HG03520 (cell line): ENCODE measurements around the gene DYSF.

Source experiments
- ATAC-seq: cut with Tn5 transposase; IDR thresholded peaks from one replicate; pipeline ENCODE4 v1.9.1; 2021; ENCODE audit warnings: mild to moderate bottlenecking, moderate library complexity; ENCODE audit not compliant: unreplicated experiment

Gene DYSF

GRCh38 chr2:71455741-71456569 is 2.6 kb downstream of the DYSF start:
- ATAC-seq, result no peak

DNA sequence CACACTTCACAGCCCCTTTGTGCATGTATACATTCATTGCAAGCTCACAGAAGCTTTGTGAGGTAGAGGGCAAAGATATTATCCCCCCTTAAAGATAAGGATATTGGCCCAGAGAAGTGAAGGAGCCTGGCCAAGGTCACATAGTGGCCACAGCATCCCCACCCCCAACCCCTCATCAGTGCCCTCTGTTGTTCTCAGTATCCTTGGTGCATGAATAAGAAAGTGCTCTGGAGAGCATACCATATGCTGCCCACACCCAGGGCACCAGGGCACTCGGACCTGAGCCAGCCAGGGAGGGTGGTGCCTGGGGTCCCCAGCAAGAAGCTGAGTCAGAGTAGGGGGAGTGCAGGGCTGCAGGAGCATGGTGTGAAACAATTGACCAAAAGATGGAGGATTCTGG is 3.3 kb downstream of the DYSF start:
- ATAC-seq, result no peak

DNA sequence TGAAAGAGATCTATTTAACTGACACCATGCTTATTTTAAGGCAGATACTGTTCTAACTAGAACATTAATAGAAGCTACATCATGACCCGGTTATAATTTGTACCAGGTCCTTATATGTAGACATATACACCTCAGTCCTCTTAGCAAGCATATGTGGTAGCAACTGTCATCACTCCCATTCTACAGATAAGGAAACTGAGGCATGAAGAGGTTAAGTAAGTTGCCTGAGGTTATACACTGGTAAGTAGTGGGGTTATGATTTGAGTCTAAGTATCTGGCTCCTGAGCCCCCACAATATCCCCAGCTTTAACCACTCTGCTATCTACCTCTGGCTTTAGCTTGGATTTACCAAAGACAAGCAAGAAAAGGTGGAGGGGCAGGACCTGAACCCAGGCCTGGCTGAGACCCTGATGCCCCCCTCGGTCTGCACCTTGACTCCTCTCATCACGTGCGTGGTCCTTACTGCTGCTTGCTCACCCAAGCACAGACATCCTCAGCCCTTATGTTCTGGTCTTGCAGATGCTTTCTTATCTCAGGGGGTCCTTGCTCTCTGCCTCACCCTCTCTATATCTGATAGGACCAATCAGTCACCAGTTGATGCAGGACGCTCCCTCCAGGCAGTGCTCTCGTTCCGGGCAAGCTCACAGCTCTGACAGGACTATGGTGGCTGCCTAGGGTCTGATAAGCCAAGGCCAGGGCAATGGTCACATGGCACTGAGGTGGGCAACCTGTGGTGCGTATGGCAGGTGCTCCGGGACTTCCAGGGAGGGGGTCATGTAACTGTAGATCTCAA is 4.0 kb downstream of the DYSF start:
- no peak for ATAC-seq

DNA sequence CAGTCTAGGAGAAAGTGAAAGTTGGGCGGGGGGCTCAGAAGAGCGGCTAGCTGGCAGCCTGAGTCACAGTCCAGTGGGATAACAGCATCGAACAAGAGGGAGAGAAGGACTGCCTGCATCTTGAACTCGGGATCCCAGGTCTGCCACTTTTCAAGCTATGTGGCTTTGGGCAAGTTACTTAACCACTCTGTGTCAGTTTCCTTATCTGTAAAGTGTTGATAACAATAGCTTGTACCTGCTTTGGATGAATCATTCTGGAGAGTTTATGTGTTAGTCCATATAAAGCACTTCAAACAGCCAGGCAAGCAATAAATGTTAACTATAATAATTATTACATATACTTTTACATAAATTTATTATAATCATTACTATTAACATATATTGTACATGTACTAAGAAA is 4.6 kb downstream of the DYSF start:
- no peak for ATAC-seq

DNA sequence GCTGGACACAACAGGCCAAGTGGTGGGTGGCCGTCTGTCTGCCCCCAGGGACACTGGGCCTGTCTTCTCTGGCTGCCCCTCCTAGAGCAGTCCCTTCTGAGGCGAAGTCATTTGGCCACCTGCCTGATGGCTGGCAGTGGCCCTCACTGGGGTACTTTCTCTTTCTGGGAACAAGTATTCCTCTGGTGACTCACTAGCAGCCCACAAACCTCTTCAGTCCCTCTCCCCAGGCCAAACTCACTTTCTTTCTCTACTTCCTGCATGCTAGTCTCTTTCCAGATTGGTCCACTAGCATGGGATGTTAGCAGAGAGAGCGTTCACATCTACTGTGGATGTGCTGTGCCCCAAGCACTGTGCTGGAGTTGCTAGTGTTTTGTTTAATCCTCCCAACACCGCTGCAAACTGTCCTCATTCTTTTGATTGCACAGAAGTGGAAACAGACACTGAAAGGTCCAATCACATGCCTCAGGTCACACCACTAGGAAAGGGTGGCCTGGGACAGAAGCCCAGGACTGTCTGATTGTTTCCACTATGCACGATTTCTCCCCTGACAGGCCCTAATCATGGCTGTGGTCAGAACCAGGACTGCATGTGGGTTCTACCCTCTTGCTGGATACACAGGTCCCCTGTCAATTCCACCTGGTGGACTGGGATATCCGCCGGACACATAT is 5.2 kb downstream of the DYSF start:
- no peak for ATAC-seq

DNA sequence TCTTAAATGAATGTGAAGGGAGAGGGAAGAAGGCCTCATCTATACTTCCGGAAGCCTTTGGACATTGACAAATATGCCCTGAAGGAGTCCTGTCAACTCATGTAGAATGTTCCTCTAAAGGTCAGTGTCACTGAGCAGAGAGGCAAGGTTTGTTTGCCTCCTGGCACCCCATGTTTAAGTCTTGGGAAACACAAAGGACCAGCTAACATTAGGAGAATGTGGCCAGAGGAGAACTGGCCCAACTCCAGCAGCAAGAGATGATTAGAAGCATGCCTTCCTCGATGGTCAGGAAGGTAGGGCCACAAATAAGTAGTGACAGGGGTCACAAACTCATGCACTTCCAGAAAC is 5.7 kb downstream of the DYSF start:
- ATAC-seq, result no peak

DNA sequence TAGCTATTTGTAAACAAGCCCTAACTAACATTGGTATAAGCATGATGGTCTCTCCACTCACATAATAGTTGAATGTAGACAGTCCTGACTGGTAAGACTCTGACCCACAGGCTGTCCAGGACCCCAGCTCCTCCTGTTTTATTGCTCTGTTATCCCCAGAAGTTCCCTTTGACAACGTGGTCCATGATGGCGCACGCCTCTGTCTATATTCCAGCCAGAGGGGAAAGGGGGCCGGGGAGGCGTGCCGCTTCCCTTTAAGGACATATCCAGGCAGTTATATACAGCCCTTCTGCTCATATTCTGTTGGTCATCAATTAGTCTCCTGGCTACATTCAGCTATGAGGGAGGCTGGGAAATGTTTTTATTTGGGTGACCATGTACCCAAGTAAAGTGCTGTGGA is 6.7 kb downstream of the DYSF start:
- no peak for ATAC-seq

DNA sequence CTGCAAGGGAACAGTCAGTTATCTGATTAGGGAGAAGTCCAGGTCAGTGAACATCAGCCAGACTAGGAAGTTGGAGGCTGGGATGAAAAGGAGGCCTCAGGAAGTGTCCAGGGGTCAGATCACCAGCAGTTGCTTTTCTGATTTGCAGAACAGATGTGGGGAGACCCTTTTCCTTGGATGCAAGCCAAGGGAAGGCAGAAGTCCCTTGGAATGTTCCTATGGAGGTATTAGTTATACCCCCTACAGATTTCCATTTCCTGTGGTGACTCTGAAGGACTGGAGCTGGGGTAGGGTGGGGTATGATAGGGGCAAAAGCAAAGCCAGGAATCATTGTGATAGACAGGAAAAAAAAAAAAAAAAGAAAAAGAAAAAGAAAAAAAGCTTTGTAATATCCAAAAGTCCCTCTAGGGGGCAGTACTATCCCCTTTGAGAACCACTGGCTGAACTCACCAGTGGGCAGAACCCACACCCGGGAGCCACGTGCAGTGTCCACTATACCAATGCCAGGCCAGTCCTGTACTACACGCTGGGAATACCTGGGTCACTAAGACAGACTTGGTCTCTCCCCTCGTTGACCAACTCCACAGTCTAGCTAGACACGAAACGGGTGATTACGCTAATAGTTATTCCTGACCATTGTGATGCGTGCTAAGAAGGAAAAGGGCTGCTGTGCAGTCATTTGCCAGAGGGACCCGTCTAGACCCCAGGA is 7.4 kb downstream of the DYSF start:
- no peak for ATAC-seq

- ATAC-seq, result no peak
These were observed 7.9 kb downstream of the DYSF start for GRCh38 chr2:71461304-71461671.

- ATAC-seq, result no peak
These were observed 8.8 kb downstream of the DYSF start for GRCh38 chr2:71462056-71462605.

DNA sequence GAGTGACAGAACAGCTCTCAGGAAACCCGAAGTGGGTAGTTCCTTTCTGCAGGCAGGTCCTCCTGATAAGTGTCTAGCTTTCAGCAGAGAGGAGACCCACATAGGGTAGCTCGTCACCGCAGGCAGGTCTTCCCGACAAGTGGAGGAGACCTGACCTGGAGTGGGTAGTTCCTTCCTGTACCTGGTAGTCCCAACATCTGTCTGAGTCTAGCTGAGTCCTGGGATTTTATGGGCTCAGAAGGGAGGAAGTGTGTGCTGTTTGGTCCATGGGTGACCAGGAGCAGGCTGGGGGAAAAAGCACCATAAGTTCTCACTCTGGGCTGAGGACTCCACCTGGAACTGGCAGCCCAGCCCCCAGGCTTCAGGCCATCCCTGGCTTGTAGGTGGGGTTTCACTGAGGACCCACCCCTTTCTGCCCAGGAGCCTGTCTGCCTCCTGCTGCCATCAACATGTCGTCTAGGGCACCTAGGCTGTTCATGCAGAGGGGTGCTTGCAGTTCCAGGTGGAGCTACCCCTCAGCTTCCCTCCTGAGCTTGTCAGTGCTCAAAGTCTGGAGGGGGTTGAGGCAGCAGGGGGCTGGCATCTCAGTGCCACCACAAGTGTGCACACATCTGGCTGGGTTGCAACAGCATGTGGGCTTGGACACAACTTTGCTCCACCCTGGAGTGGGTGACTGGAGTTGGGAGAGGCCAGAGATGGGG is 9.4 kb downstream of the DYSF start:
- no peak for ATAC-seq

GRCh38 chr2:71463342-71463654 is 9.9 kb downstream of the DYSF start:
- ATAC-seq, result no peak

DNA sequence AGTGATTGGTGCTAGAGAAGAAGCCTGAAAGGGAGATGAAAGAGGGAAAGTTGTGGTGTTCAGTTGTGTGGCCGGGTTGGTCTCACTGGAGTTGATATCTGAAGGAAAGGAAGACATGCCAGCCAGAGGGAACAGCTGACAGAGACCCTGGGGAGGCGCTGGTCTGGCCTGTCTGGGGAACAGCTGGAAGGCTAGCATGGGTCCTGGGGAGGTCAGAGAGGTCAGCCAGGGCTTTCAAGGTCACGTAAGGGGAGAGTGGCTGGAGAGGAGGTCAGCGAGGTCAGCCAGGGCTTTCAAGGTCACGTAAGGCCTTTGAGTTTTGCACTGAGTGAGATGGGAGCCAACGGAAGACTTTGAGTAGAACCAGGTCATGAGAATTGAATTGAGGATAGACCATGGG is 11.0 kb downstream of the DYSF start:
- ATAC-seq, result no peak

- ATAC-seq, result no peak
These were observed 12.0 kb downstream of the DYSF start for GRCh38 chr2:71465356-71465755.

DNA sequence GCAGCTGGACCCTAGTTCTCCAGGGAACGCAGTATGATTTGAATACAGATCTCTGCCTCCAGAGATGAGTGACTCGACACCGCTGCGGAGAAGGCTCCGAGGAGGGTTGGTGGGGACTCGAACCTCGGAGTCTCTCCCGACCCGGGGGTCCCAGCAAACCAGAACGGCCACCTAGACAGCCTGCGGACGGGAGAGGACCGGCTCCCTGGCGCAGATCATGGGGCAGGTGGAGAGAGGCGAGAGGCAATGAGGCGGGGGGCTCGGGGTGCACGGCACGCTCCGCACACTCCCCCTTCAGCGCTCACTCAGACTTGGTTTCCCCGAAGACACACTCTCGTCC is 12.6 kb downstream of the DYSF start:
- ATAC-seq, result no peak

- no peak for ATAC-seq
These were observed 13.2 kb downstream of the DYSF start for GRCh38 chr2:71466301-71467179.

DNA sequence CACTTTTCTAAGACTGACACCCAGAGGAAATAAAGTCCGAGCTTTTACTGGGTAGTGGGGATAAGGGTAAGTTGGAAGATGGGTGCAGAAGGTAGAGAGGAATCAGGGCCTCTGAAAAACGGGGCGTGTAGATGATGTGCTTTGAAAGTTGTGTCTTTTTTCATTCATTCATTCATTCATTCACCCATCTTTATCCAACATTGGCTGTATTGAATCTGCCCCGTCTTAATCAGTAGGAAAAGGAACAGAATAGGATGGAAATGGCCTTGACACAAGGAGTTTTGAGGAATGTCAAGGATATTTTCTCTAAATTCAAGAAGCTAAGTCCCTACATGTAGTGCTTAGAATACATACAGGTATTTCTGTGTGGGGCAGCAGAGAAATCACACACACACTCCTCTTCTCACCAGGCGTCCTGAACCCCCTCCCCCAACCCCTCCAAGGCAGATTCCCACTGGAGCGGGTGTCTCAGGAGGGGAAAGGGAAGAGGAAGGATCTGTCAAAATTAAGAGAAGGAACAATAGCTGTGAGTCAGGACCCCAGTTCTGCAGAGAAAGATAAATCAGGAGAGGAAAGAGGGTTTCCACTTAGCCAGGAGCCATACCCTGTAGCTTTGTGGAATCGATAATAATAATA is 13.9 kb downstream of the DYSF start:
- no peak for ATAC-seq

DNA sequence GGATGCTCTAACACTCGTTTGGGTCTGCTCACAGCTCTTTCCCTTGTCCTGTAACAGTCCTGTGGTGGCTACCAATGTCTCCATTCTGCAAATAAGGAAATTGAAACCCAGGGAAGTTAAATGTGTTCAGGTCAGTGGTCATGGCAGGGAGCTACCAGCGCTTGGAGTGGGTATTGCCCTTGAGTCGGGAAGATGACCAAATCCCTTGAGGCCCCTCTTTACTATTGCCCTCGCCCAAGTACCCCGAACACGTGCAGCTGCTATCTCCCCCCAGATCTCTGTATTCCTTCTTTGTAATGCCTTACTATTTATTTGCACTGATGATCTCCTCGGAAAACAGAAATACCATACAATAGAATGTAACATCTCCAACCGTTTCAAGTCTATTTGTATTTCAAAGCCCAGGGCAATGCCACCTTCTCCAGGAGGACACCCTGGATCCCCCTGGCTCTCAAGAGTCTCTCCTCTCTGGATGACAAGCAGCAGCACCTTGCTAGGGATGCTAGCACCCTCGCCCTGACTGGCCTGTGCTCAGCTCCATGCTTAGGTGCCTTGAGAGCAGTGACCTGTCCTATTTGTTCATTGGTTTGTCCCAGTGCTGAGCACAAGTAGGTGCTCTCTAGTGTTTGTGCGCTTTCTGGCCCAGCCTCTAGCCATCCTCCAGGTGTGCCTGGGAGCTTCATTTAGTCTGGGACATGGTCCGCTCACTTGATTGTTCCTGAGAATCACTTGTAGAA is 15.1 kb downstream of the DYSF start:
- no peak for ATAC-seq
